RKO (cell line): Measurements from ENCODE around the gene MYH7.

Experiments used
- DNase-seq: peaks from one replicate; pipeline ENCODE4 v3.0.0-alpha.2; 2016; ENCODE audit warnings: low spot score

Gene MYH7

DNA sequence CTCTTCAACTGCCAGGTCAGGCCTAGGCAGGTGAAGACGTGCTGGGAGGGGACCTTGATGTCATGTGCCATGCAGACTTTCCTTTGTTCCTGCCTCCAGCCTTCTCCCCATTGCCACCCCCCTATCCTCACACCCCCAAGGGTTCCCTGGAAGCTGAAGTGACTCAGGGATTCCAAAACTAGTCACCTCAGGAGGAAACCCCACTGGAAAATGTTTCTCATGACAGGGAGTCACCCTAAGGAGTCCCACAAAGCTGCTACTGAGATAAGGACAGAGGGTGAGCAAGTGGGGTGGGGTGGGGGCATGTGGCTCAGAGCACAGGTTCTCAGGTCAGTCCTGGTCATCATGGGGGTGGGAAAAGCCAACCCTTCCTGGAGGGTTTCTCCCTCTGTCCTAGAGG is 65.2 kb downstream of the MYH7 start:
- DNase-seq, result peak; percentile 14

DNA sequence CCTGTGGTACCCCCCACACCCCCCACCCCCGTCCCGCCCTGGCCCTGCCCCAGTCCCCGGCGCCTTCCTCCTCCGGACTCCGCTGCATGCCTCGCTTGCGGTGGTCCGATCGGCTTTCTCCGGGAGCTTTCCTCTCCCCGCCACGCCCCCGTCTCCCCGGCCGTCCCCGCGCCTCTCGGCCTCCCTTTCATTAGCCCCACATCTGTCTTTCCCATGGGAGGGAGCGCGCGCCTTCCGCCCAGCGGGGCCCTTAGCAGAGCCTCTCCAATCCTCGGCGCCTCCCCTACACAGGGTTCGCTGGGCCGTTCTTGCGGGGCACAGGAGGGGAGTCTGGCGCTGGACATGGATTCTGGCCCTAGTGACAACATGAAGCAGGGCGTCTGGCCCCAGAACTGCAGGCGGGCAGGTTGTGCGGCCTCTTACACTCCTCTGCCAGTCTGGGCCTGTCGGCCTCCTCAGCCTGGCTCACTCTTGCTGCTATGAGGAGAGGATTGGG is 69.0 kb downstream of the MYH7 start:
- no peak for DNase-seq

DNA sequence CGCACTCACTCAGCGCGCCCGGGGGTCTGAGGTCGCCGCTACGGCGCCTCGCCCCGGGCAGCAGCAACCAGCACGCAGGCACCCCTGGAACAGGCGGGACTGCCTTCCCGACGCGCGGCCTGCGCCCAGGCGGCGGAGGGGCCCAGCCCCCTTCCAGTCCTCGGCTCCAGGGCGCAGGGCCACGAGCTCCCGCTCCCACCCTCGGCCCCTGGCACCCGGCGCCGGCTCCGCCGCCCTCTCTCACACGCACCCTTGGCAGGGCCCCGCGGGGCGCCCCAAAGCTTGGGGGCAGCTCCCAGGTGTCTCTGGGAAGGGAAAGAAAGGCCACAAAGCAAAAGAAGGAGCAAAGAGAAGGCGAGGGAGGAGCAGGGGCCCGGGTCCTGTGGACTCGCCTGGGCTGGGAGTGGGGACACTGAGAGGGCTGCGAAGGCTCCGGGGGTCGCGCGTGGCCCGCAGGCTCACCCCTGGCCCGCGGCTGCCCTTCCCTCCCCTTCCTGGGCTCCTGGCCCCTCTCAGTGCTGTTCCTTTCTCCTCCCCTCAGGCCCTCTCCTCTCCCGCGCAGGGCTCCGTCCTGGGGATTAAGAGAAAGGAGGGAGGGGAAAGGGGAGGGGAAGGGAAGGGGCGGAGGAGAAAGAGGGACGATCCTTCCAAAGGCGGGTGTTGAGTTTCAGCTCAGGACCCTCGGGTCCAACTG is 69.6 kb downstream of the MYH7 start:
- no peak for DNase-seq

DNA sequence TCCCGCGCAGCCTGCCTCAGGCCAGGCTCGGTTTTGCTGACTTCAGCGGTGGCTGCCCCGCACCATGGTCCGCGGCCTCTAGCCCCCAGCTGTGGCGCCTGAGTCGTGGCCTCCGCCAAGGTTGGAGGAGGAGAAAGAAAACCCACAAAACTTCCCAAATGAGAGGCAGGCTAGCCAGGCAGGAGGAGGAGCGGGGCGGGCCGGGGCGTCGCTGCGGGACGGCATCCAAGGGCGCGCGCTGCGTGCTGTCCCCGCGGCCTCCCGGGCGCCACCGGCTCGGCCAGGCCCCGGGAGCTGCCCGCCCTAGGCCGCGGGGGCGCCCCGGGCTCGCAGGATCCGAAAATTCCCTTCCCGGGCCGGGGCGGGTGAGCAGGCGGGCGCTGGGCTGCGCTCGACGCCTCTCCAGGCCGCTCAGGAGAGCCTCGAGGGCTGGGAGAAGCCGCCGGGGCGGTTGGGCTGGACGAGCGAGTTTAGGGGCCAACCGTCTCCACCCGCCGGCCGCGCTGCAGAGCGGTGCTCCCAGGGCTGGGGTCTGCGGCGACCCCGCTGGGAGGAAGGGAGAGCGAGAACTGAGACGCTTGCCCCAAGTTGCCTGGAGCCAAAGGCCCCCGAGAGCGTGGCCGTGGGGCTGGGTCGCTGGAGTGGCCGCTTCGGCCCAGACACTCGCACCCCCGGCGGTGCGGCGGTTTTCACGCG is 70.3 kb downstream of the MYH7 start, which contains the start of gene EFS:
Gene EFS, minus strand, starts transcription at position 137 of the 696 bp plus-strand sequence. CDS start 147 bp downstream, outside the sequence.
- DNase-seq, result no peak

DNA sequence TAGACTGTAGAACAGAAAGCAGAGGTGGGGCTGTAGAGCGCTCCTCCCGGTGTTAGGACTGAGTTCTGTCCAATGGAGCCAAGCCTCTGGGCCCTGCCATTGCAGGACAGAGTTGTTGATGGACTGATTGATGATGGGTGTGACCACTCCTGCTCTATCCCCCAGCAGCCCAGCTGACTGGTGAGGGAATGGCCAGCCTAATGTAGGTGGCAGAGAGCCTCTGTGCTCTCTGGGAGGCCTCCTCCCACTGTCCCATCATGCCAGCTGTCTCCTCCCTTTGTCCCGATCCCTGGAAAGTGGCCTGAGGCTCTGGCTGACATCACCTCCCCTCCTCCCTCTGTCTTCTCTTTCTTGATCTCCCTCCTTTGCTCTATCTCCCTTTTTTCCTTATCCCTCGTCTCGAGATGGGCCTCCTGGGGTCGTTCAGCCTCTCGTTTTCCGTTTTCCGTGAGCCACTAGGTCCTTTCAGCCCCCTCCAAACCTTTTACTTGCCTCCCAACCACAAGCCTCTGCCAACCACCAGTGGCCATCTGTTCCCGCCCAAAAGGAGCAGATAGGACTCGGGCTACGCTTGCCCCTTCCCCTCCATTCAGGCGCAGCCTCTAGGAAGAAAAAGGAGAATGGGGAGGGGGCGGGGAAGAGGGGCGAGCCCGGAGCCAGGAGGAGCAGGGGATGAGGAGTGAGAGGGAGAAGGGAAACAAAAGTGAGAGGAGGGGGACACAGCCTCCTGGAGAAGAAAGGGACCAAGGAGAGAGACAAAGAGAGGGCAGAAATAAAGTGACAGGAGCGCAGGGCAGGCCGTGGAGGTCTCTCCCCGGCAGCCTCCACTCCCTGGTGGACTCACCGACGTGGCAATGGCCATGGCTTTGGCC is 71.1 kb downstream of the MYH7 start:
- no peak for DNase-seq
